IPS DF 6.9 (cell line): ENCODE results near the gene MICOS13.

Experiments
- DNase-seq: peaks from one replicate; pipeline ENCODE4 v3.0.0-alpha.2; 2013; ENCODE audit warnings: low read depth, low spot score
- H3K27ac ChIP-seq: one replicate; pipeline ENCODE4 v1.5.1; 2013; ENCODE audit warnings: low read length, control low read depth
- H3K27me3 ChIP-seq: 2 replicates; pipeline ENCODE4 v1.6.1; 2013; ENCODE audit warnings: mild to moderate bottlenecking, low read length; ENCODE audit not compliant: control insufficient read depth, insufficient read depth
- H3K36me3 ChIP-seq: 2 replicates; pipeline ENCODE4 v1.6.1; 2013; ENCODE audit warnings: low read length; ENCODE audit not compliant: control insufficient read depth, insufficient read depth
- H3K4me1 ChIP-seq: 2 replicates; pipeline ENCODE4 v1.6.1; 2013; ENCODE audit warnings: low read length; ENCODE audit not compliant: control insufficient read depth, insufficient read depth
- H3K4me3 ChIP-seq: 2 replicates; pipeline ENCODE4 v1.5.1; 2013; ENCODE audit warnings: mild to moderate bottlenecking, low read length
- H3K9me3 ChIP-seq: 2 replicates; pipeline ENCODE4 v1.6.1; 2013; ENCODE audit warnings: low read length, inconsistent platforms; ENCODE audit not compliant: control insufficient read depth, insufficient read depth
- WGBS: extraction: QIAGEN DNeasy Blood & Tissue Kit; methylation state at CpG from one replicate; pipeline ENCODE4 v1.1.7; 2013; ENCODE audit warnings: mixed read lengths, missing lambda C conversion rate; ENCODE audit not compliant: insufficient read length, insufficient coverage; 5-methylcytosine and 5-hydroxymethylcytosine counted together

MICOS13 gene

GRCh38 chr19:5698635-5699422 lies 18.5 kb upstream of the MICOS13 start:
- H3K27ac ChIP-seq, result no peak overlapping the region
- H3K9me3 ChIP-seq, result no peaks in the 10 kb centered on the region
- H3K4me1 ChIP-seq, result no peaks in the 10 kb centered on the region; the same call in 1 of the 2 replicates
- no peaks in the 10 kb centered on the region for H3K27me3 ChIP-seq
- H3K36me3 ChIP-seq, result peaks cover 51% of the 10 kb centered on the region
- WGBS, result no CpG with 5 or more reads among the region's 38 CpGs
- H3K4me3 ChIP-seq, result no peak overlapping the region
- no peak for DNase-seq

- Histone ChIP-seq H3K36me3 (peaks cover 51% of the 10 kb centered on the region), H3K4me3 (no peak overlapping the region), H3K27me3 (no peaks in the 10 kb centered on the region), H3K9me3 (no peaks in the 10 kb centered on the region), H3K4me1 (no peaks in the 10 kb centered on the region; the same call in 1 of the 2 replicates), H3K27ac (no peak overlapping the region)
- DNase-seq, result no peak
- no CpG with 5 or more reads among the region's 30 CpGs for WGBS
These were observed 17.7 kb upstream of the MICOS13 start for GRCh38 chr19:5697890-5698634.

GRCh38 chr19:5697022-5697889 lies 16.9 kb upstream of the MICOS13 start:
- Histone ChIP-seq H3K36me3 (peaks cover 59% of the 10 kb centered on the region), H3K4me1 (no peaks in the 10 kb centered on the region; the same call in 1 of the 2 replicates), H3K4me3 (no peak overlapping the region), H3K9me3 (no peaks in the 10 kb centered on the region), H3K27me3 (no peaks in the 10 kb centered on the region), H3K27ac (no peak overlapping the region)
- no CpG with 5 or more reads among the region's 25 CpGs for WGBS
- no peak for DNase-seq

- H3K27ac ChIP-seq, result no peak overlapping the region
- peaks cover 65% of the 10 kb centered on the region for H3K36me3 ChIP-seq
- no peak overlapping the region for H3K4me3 ChIP-seq
- no peaks in the 10 kb centered on the region; the same call in 1 of the 2 replicates for H3K4me1 ChIP-seq
- no peak for DNase-seq
- WGBS, result no CpG with 5 or more reads among the region's 42 CpGs
- no peaks in the 10 kb centered on the region for H3K27me3 ChIP-seq
- H3K9me3 ChIP-seq, result no peaks in the 10 kb centered on the region
These were observed 16.1 kb upstream of the MICOS13 start for GRCh38 chr19:5696196-5697021.

- no CpG with 5 or more reads among the region's 28 CpGs for WGBS
- Histone ChIP-seq H3K4me1 (no peaks in the 10 kb centered on the region; the same call in 1 of the 2 replicates), H3K9me3 (no peaks in the 10 kb centered on the region), H3K4me3 (no peak overlapping the region), H3K27ac (no peak overlapping the region), H3K36me3 (peaks cover 61% of the 10 kb centered on the region), H3K27me3 (no peaks in the 10 kb centered on the region)
- no peak for DNase-seq
These were observed 15.4 kb upstream of the MICOS13 start for GRCh38 chr19:5695649-5696195.

- Histone ChIP-seq H3K36me3 (peaks cover 57% of the 10 kb centered on the region), H3K27ac (no peak overlapping the region), H3K9me3 (no peaks in the 10 kb centered on the region), H3K4me1 (no peaks in the 10 kb centered on the region; the same call in 1 of the 2 replicates), H3K27me3 (no peaks in the 10 kb centered on the region), H3K4me3 (no peak overlapping the region)
- WGBS, result no CpG with 5 or more reads among the region's 8 CpGs
- DNase-seq, result no peak
These were observed 14.8 kb upstream of the MICOS13 start for GRCh38 chr19:5694956-5695648.

- no peak for DNase-seq
- Histone ChIP-seq H3K36me3 (peaks cover 57% of the 10 kb centered on the region), H3K4me3 (no peak overlapping the region), H3K27me3 (no peaks in the 10 kb centered on the region), H3K9me3 (no peaks in the 10 kb centered on the region), H3K27ac (no peak overlapping the region), H3K4me1 (no peaks in the 10 kb centered on the region; the same call in 1 of the 2 replicates)
- no CpG with 5 or more reads among the region's 45 CpGs for WGBS
These were observed 14.0 kb upstream of the MICOS13 start for GRCh38 chr19:5694167-5694955.

- no peak overlapping the region for H3K27ac ChIP-seq
- H3K4me3 ChIP-seq, result no peak overlapping the region
- WGBS, result no CpG with 5 or more reads among the region's 39 CpGs
- H3K9me3 ChIP-seq, result no peaks in the 10 kb centered on the region
- no peak for DNase-seq
- H3K4me1 ChIP-seq, result no peaks in the 10 kb centered on the region; the same call in 1 of the 2 replicates
- no peaks in the 10 kb centered on the region for H3K27me3 ChIP-seq
- peaks cover 49% of the 10 kb centered on the region for H3K36me3 ChIP-seq
These were observed 13.2 kb upstream of the MICOS13 start for GRCh38 chr19:5693195-5694166.
